GM12878 (cell line): ENCODE results near the gene APOM. TPM values are rescaled to one million over a fixed set of nuclear protein-coding genes. Genes with fewer than 3 reads are reported as not detected.

Source experiments
- ATAC-seq: fragments of 200-7000 bp; cut with Tn5 transposase; 3 replicates; pipeline ENCODE4 v1.9.1; 2020; ENCODE audit warnings: mild to moderate bottlenecking, moderate library complexity
- BruUV-seq: library from RNA; stranded (reverse); fragments of 400-500 nt; replicated peaks from 2 replicates; lab custom pipeline; 2021; lab: Mats Ljungman, UMichigan
- CTCF ChIA-PET: fragments of 300-600 bp; sonication (Branson Sonifier 250); formaldehyde crosslinking; extraction: SDS; loops from one replicate; lab custom pipeline; 2021; ENCODE audit warnings: inconsistent platforms; lab: Yijun Ruan, JAX
- POLR2A ChIA-PET: fragments of 350-600 bp; formaldehyde crosslinking; extraction: SDS; loops from one replicate; lab custom pipeline; 2021; ENCODE audit warnings: inconsistent platforms; lab: Charles Lee
- RAD21 ChIA-PET: fragments of 300-600 bp; sonication (Branson Sonifier 250); formaldehyde crosslinking; loops from one replicate; lab custom pipeline; 2023; ENCODE audit warnings: antibody characterized with exemption; ENCODE audit not compliant: unreplicated experiment; lab: Charles Lee
- SMC1A ChIA-PET: fragments of 300-600 bp; sonication (Branson Sonifier 250); formaldehyde crosslinking; loops from one replicate; lab custom pipeline; 2023; ENCODE audit not compliant: unreplicated experiment, uncharacterized antibody; lab: Charles Lee
- DNase-seq: peaks from one replicate; pipeline ENCODE4 v3.0.0-alpha.2; 2011; ENCODE audit warnings: low read depth, low spot score
- FAIRE-seq: peaks from 3 replicates; lab custom pipeline; 2011; peaks lifted over from hg19 to GRCh38; lab: Jason Lieb, UNC
- H2AFZ ChIP-seq: 2 replicates; pipeline ENCODE4 v1.6.0; 2011; ENCODE audit warnings: low read depth, low read length, control low read depth; ENCODE audit not compliant: control insufficient read depth
- H3K27ac ChIP-seq: 2 replicates; pipeline ENCODE4 v1.5.1; 2011; ENCODE audit warnings: control low read depth; ENCODE audit not compliant: control insufficient read depth, insufficient read depth
- H3K27me3 ChIP-seq, 2 experiments: replicated peaks in 1 of 2; 2 replicates each; pipeline versions ENCODE4 v1.6.0 to v1.6.1; 2011; ENCODE audit warnings: low read length in 1 of 2; ENCODE audit not compliant: control insufficient read depth in 2 of 2, insufficient read depth in 2 of 2
- H3K36me3 ChIP-seq, 2 experiments: 2 replicates each; pipeline ENCODE4 v1.5.1; 2011; ENCODE audit warnings: low read length in 1 of 2; ENCODE audit not compliant: control insufficient read depth in 2 of 2, insufficient read depth in 2 of 2
- H3K4me1 ChIP-seq: 2 replicates; pipeline ENCODE4 v1.6.1; 2011; ENCODE audit warnings: mild to moderate bottlenecking, low read length, moderate library complexity, mixed read lengths; ENCODE audit not compliant: control insufficient read depth, insufficient read depth
- H3K4me2 ChIP-seq: 2 replicates; pipeline ENCODE4 v1.6.0; 2011; ENCODE audit warnings: control low read depth; ENCODE audit not compliant: control insufficient read depth, insufficient read depth
- H3K4me3 ChIP-seq: fragments of 200-600 bp; sonication (generic); 2 replicates; pipeline ENCODE4 v1.5.1; 2016
- H3K79me2 ChIP-seq: 2 replicates; pipeline ENCODE4 v1.6.0; 2011; ENCODE audit warnings: low read length; ENCODE audit not compliant: control insufficient read depth, insufficient read depth
- H3K9ac ChIP-seq: 2 replicates; pipeline ENCODE4 v1.8.0; 2011; ENCODE audit warnings: low read length, control low read depth, mixed read lengths; ENCODE audit not compliant: control insufficient read depth, insufficient read depth
- H3K9me3 ChIP-seq: replicated peaks from 3 replicates; pipeline ENCODE4 v1.5.1; 2011; ENCODE audit warnings: mild to moderate bottlenecking, low read length; ENCODE audit not compliant: control insufficient read depth, insufficient read depth
- H4K20me1 ChIP-seq: 2 replicates; pipeline ENCODE4 v1.6.0; 2011; ENCODE audit not compliant: control insufficient read depth, insufficient read depth
- CBFB ChIP-seq: IDR thresholded peaks from 2 replicates; pipeline ENCODE4 v1.6.1; 2016; ENCODE audit warnings: antibody characterized with exemption, low read depth
- CEBPZ ChIP-seq: fragments of 150-350 bp; IDR thresholded peaks from 2 replicates; pipeline ENCODE4 v1.6.1; 2016; ENCODE audit warnings: low read depth, low read length
- EGR1 ChIP-seq, 2 experiments: IDR thresholded peaks; 1 replicate in 1 of 2; 2 replicates in 1 of 2; pipeline ENCODE4 v1.6.1; 2011 to 2012; ENCODE audit warnings: low read depth in 2 of 2, low read length in 2 of 2, borderline replicate concordance in 1 of 2, mild to moderate bottlenecking in 1 of 2, moderate library complexity in 1 of 2
- ESRRA ChIP-seq: IDR thresholded peaks from 2 replicates; pipeline ENCODE4 v1.6.1; 2012; ENCODE audit warnings: mild to moderate bottlenecking, low read length, improper control_type of control experiment
- HSF1 ChIP-seq: fragments of 150-350 bp; IDR thresholded peaks from 2 replicates; pipeline ENCODE4 v1.6.1; 2014; ENCODE audit warnings: mild to moderate bottlenecking, low read depth, low read length
- IKZF1 ChIP-seq: fragments of 450-650 bp; conservative IDR thresholded peaks from 2 replicates; pipeline ENCODE4 v1.6.1; 2017; ENCODE audit warnings: antibody characterized with exemption, mild to moderate bottlenecking
- MEF2B ChIP-seq: fragments of 450-650 bp; IDR thresholded peaks from 2 replicates; pipeline ENCODE4 v1.6.1; 2018; ENCODE audit warnings: mild to moderate bottlenecking, moderate library complexity; ENCODE audit not compliant: partially characterized antibody, poor library complexity, severe bottlenecking
- SP1 ChIP-seq: IDR thresholded peaks from one replicate; pipeline ENCODE4 v1.6.1; 2011; ENCODE audit warnings: low read depth, low read length
- SUPT20H ChIP-seq: IDR thresholded peaks from 2 replicates; pipeline ENCODE4 v1.6.1; 2011; ENCODE audit warnings: low read depth, mild to moderate bottlenecking, low read length, moderate library complexity, borderline replicate concordance; ENCODE audit not compliant: control insufficient read depth
- ZNF207 ChIP-seq: fragments of 450-650 bp; IDR thresholded peaks from 2 replicates; pipeline ENCODE4 v1.6.1; 2014; ENCODE audit warnings: antibody characterized with exemption, mild to moderate bottlenecking, borderline replicate concordance
- ZNF24 ChIP-seq: fragments of 450-650 bp; IDR thresholded peaks from 2 replicates; pipeline ENCODE4 v1.6.1; 2017; ENCODE audit warnings: antibody characterized with exemption, mild to moderate bottlenecking
- ZNF274 ChIP-seq: IDR thresholded peaks from one replicate; pipeline ENCODE4 v1.8.0; 2011; ENCODE audit not compliant: insufficient read length, insufficient read depth
- whole genome bisulfite sequencing: methylation state at CpG from one replicate; pipeline ENCODE4 v1.1.6; 2016; ENCODE audit warnings: low lambda C conversion rate; ENCODE audit not compliant: insufficient replicate concordance, insufficient coverage; ENCODE audit errors: missing lambda C conversion rate; 5-methylcytosine and 5-hydroxymethylcytosine counted together
- in situ Hi-C: fragments of 300-500 bp; cut with MboI; formaldehyde crosslinking; loops from 9 replicates; pipeline ENCODE4 v1.14.3; 2018; ENCODE audit warnings: mixed read lengths
- intact Hi-C: fragments of 100-400 bp; cut with micrococcal nuclease; formaldehyde crosslinking; loops from one replicate; pipeline ENCODE4 v1.14.2; 2022; ENCODE audit not compliant: unreplicated experiment
- polyA plus RNA-seq, 11 experiments: library from polyadenylated mRNA; depleted of rRNA in 4 of 11; unstranded in 6 of 11; stranded (reverse) in 5 of 11; fragments of >200 nt; fragmentation: Nextera tagmentation in 4 of 11; fragmentation: Illumina TruSeq in 1 of 11; extraction: Ambion mirVana in 4 of 11; extraction: Trizol in 1 of 11; gene quantifications; 1 replicate in 1 of 11; 2 replicates in 10 of 11; pipeline versions ENCODE4 v1.2.1 to v1.2.3, GENCODE V29; 2011 to 2016; ENCODE audit warnings: inconsistent platforms in 2 of 11, missing spikeins in 2 of 11, low read depth in 1 of 11
- total RNA-seq, 4 experiments: library from RNA; depleted of rRNA in 3 of 4; stranded (reverse); fragments of >200 nt in 3 of 4; fragmentation: Illumina TruSeq in 1 of 4; extraction: Trizol in 1 of 4; gene quantifications; 2 replicates each; pipeline versions ENCODE4 v1.2.1 to v1.2.3, GENCODE V29; 2013 to 2021

APOM gene
- total and polyA plus RNA-seq, 10 of the 15 experiments (the other 5 are each of a cell fraction or from before 2014, with no cell fraction given): 4.0 to 14.1 (median 7.1) TPM

- no peak overlapping the region for H3K4me2 ChIP-seq
- no TSS peak for BruUV-seq
- peaks cover 15 to 41% of the 10 kb centered on the region in 2 experiments for H3K36me3 ChIP-seq
- H3K9me3 ChIP-seq: no peaks in the 10 kb centered on the region
- H3K79me2 ChIP-seq: no peaks in the 10 kb centered on the region
- intact Hi-C loops: no loop called here
- H3K27ac ChIP-seq: no peak overlapping the region
- H2AFZ ChIP-seq: no peak overlapping the region
- ATAC-seq (no peak), FAIRE-seq (no peak), DNase-seq (no peak)
- H4K20me1 ChIP-seq: no peaks in the 10 kb centered on the region
- ChIA-PET RAD21 (interaction anchor here (1.1 kb wide), 1 partner anchor 68 kb away, joined by 3 read pairs; no protein-coding TSS in a partner anchor), POLR2A (interaction anchor here (0.5 to 0.8 kb wide), 3 partner anchors 28 to 140 kb away, joined by 3 to 7 read pairs (median 3); no protein-coding TSS in a partner anchor), CTCF (interaction anchor here (0.7 to 2.3 kb wide), 3 partner anchors 15 to 139 kb away, joined by 4 to 7 read pairs (median 5); no protein-coding TSS in a partner anchor), SMC1A (interaction anchor here (0.7 to 0.8 kb wide), 3 partner anchors 11 to 173 kb away, joined by 3 to 4 read pairs (median 3); no protein-coding TSS in a partner anchor)
- WGBS: 76% methylated on average over 10 of the region's 10 CpGs
- in situ Hi-C loops: no loop called here
- H3K9ac ChIP-seq: no peak overlapping the region
- no peak for TF ChIP-seq HSF1
- no peak for TF ChIP-seq IKZF1
- TF ChIP-seq SUPT20H: no peak
- no peak for TF ChIP-seq MEF2B
- TF ChIP-seq ESRRA: no peak
- no peak for TF ChIP-seq CBFB
- no peak for TF ChIP-seq ZNF274
- TF ChIP-seq CEBPZ: no peak
- TF ChIP-seq ZNF207: no peak
- TF ChIP-seq EGR1 (IDR thresholded peaks at IDR 0.05; ENCODE audit: borderline replicate concordance in 1 of 2, low read depth in 2 of 2, low read length in 2 of 2): no peak
- TF ChIP-seq SP1: no peak
- TF ChIP-seq ZNF24: no peak
- H3K27me3 ChIP-seq: no peaks in the 10 kb centered on the region
- no peaks in the 10 kb centered on the region for H3K4me1 ChIP-seq
- no peak overlapping the region for H3K4me3 ChIP-seq
Observed at GRCh38 chr6:31690231-31691077, 34.8 kb downstream of the APOM start.
